ENCODE data around the gene HRH3.

Gene HRH3

GRCh38 chr20:62215020-62215990 lies 4.8 kb downstream of the HRH3 start:
- DNase-seq (ENCODE audit: low spot score) = peak; percentile 68

GRCh38 chr20:62214067-62214466 lies 6.0 kb downstream of the HRH3 start:
- no peak for DNase-seq (ENCODE audit: low spot score)

GRCh38 chr20:62212299-62212698 lies 7.8 kb downstream of the HRH3 start:
- DNase-seq (ENCODE audit: low spot score) = no peak

- DNase-seq (ENCODE audit: low spot score) = no peak
Observed at GRCh38 chr20:62211769-62212288, 8.2 kb downstream of the HRH3 start.

- DNase-seq (ENCODE audit: low spot score) = no peak
Observed at GRCh38 chr20:62211216-62211615, 8.9 kb downstream of the HRH3 start.

GRCh38 chr20:62210496-62210855 lies 9.6 kb downstream of the HRH3 start:
- no peak for DNase-seq (ENCODE audit: low spot score)

GRCh38 chr20:62209850-62210495 lies 10.1 kb downstream of the HRH3 start:
- DNase-seq (ENCODE audit: low spot score) = no peak

- DNase-seq (ENCODE audit: low spot score) = no peak
Observed at GRCh38 chr20:62208795-62209755, 11.0 kb downstream of the HRH3 start.

- DNase-seq (ENCODE audit: low spot score) = peak; percentile 70
Observed at GRCh38 chr20:62208061-62208794, 11.8 kb downstream of the HRH3 start.

GRCh38 chr20:62206388-62206775 lies 13.7 kb downstream of the HRH3 start:
- no peak for DNase-seq (ENCODE audit: low spot score)

GRCh38 chr20:62205618-62206387 lies 14.3 kb downstream of the HRH3 start:
- DNase-seq (ENCODE audit: low spot score) = no peak

GRCh38 chr20:62203378-62204030 lies 16.6 kb downstream of the HRH3 start:
- no peak for DNase-seq (ENCODE audit: low spot score)

GRCh38 chr20:62202676-62203377 lies 17.3 kb downstream of the HRH3 start:
- DNase-seq (ENCODE audit: low spot score) = no peak

GRCh38 chr20:62202083-62202395 lies 18.0 kb downstream of the HRH3 start:
- no peak for DNase-seq (ENCODE audit: low spot score)

- no peak for DNase-seq (ENCODE audit: low spot score)
Observed at GRCh38 chr20:62201173-62202082, 18.6 kb downstream of the HRH3 start.

GRCh38 chr20:62200491-62201172 lies 19.4 kb downstream of the HRH3 start:
- no peak for DNase-seq (ENCODE audit: low spot score)

- no peak for DNase-seq (ENCODE audit: low spot score)
Observed at GRCh38 chr20:62198931-62199330, 21.1 kb downstream of the HRH3 start.

- DNase-seq (ENCODE audit: low spot score) = no peak
Observed at GRCh38 chr20:62198496-62198895, 21.6 kb downstream of the HRH3 start.
